ENCODE results near the gene CAPRIN1. TPM values are rescaled to one million over a fixed set of nuclear protein-coding genes. Genes with fewer than 3 reads are reported as not detected.

Gene CAPRIN1
- total RNA-seq, 1 donor from 2014 or later = 252 TPM

DNA sequence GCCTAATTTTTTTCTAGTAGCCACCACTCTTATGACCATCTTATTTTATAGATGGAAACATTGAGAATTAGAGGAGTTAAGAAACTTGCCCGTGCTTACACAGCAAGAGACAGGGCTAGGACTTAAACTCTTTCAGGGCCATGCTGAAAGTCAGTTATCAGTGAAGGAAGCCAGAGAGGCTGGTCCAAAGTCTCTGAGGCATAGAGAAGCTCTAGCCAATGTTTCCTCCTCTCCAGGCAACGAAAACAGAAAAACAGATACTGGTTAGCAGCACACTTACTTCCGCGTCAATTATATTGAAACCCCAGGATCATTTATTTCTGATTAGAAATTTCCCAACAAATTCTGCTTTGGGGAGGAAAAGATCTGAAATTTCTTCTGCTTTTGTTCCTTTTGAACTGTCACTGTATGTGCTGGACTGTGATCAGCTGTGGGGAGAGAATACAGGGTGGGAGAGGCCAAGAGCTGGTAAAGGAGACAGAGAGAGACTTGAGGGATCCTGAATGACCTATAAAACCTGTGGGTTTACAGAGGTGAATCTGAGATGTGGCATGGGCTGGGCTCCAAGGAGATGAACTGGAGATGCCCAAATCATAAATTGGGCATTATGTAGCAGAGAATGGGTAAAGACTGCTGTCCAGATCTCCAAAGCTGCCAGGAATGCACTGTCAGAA, 37.5 kb upstream of the CAPRIN1 start:
- Mint-ChIP-seq H3K27ac (ENCODE audit: unreplicated experiment) (no peak overlapping the region), H3K4me3 (ENCODE audit: unreplicated experiment) (no peak overlapping the region), H3K9me3 (ENCODE audit: unreplicated experiment) (no peaks in the 10 kb centered on the region), H3K27me3 (ENCODE audit: unreplicated experiment) (peaks cover 15% of the 10 kb centered on the region), H3K36me3 (ENCODE audit: unreplicated experiment) (no peaks in the 10 kb centered on the region), H3K4me1 (ENCODE audit: unreplicated experiment) (no peaks in the 10 kb centered on the region)
- DNase-seq (ENCODE audit: extremely low spot score, unreplicated experiment) = peak; percentile 15
- no peak for TF ChIP-seq CTCF (IDR thresholded peaks at IDR 0.05)

GRCh38 chr11:34021977-34022735, 29.4 kb upstream of the CAPRIN1 start:
- no peaks in the 10 kb centered on the region for H3K36me3 Mint-ChIP-seq (ENCODE audit: unreplicated experiment)
- H3K27ac Mint-ChIP-seq (ENCODE audit: unreplicated experiment) = no peak overlapping the region
- peak; percentile 10 for DNase-seq (ENCODE audit: extremely low spot score, unreplicated experiment)
- peaks cover 4% of the 10 kb centered on the region for H3K27me3 Mint-ChIP-seq (ENCODE audit: unreplicated experiment)
- H3K9me3 Mint-ChIP-seq (ENCODE audit: unreplicated experiment) = peaks cover 5% of the 10 kb centered on the region
- TF ChIP-seq CTCF (IDR thresholded peaks at IDR 0.05) = no peak
- no peaks in the 10 kb centered on the region for H3K4me1 Mint-ChIP-seq (ENCODE audit: unreplicated experiment)
- H3K4me3 Mint-ChIP-seq (ENCODE audit: unreplicated experiment) = no peak overlapping the region

GRCh38 chr11:34026432-34026831, 25.1 kb upstream of the CAPRIN1 start:
- H3K4me3 Mint-ChIP-seq (ENCODE audit: unreplicated experiment) = no peak overlapping the region
- H3K27ac Mint-ChIP-seq (ENCODE audit: unreplicated experiment) = no peak overlapping the region
- peaks cover 11% of the 10 kb centered on the region for H3K27me3 Mint-ChIP-seq (ENCODE audit: unreplicated experiment)
- TF ChIP-seq CTCF (IDR thresholded peaks at IDR 0.05) = no peak
- no peak for DNase-seq (ENCODE audit: extremely low spot score, unreplicated experiment)
- peaks cover 5% of the 10 kb centered on the region for H3K9me3 Mint-ChIP-seq (ENCODE audit: unreplicated experiment)
- H3K36me3 Mint-ChIP-seq (ENCODE audit: unreplicated experiment) = no peaks in the 10 kb centered on the region
- H3K4me1 Mint-ChIP-seq (ENCODE audit: unreplicated experiment) = peaks cover 3% of the 10 kb centered on the region

- H3K4me3 Mint-ChIP-seq (ENCODE audit: unreplicated experiment) = no peak overlapping the region
- H3K36me3 Mint-ChIP-seq (ENCODE audit: unreplicated experiment) = no peaks in the 10 kb centered on the region
- H3K4me1 Mint-ChIP-seq (ENCODE audit: unreplicated experiment) = peaks cover 3% of the 10 kb centered on the region
- peaks cover 6% of the 10 kb centered on the region for H3K27me3 Mint-ChIP-seq (ENCODE audit: unreplicated experiment)
- no peaks in the 10 kb centered on the region for H3K9me3 Mint-ChIP-seq (ENCODE audit: unreplicated experiment)
- peak; percentile 42 for DNase-seq (ENCODE audit: extremely low spot score, unreplicated experiment)
- no peak overlapping the region for H3K27ac Mint-ChIP-seq (ENCODE audit: unreplicated experiment)
- TF ChIP-seq CTCF (IDR thresholded peaks at IDR 0.05) = no peak
Measured at GRCh38 chr11:34027516-34028408, 23.8 kb upstream of the CAPRIN1 start.

Data from osteocyte (in vitro differentiated cells).